ENCODE data around the gene RAB24.
A peak's percentile ranks its signal among the peaks of the same experiment; 100 is the strongest.
"Not testable (repeated sequence)": the region's sequence is repeated elsewhere in the genome, so short reads cannot be mapped to it uniquely, and the experiment has no call there.

RAB24 gene

GRCh38 chr5:177311723-177312648 is 8.5 kb upstream of the RAB24 start, which contains the start of gene MXD3:
MXD3 (minus strand) TSS chr5:177311898; CDS start chr5:177311830, 68 bp downstream.
- peak; percentile 83 for DNase-seq (ENCODE audit: low read depth)

- DNase-seq (ENCODE audit: low read depth) = no peak
Measured at GRCh38 chr5:177311392-177311722, 7.8 kb upstream of the RAB24 start.

GRCh38 chr5:177310757-177311391 is 7.4 kb upstream of the RAB24 start:
- no peak for DNase-seq (ENCODE audit: low read depth)

- DNase-seq (ENCODE audit: low read depth) = no peak
Measured at GRCh38 chr5:177310332-177310731, 6.8 kb upstream of the RAB24 start.

GRCh38 chr5:177309351-177310191 is 6.1 kb upstream of the RAB24 start:
- DNase-seq (ENCODE audit: low read depth) = no peak

GRCh38 chr5:177308740-177309139 is 5.2 kb upstream of the RAB24 start:
- DNase-seq (ENCODE audit: low read depth) = no peak

- DNase-seq (ENCODE audit: low read depth) = no peak
Measured at GRCh38 chr5:177307544-177308363, 4.2 kb upstream of the RAB24 start.

GRCh38 chr5:177306674-177307543 is 3.4 kb upstream of the RAB24 start:
- DNase-seq (ENCODE audit: low read depth) = no peak

- DNase-seq (ENCODE audit: low read depth) = not testable (repeated sequence)
Measured at GRCh38 chr5:177306103-177306640, 2.7 kb upstream of the RAB24 start.

- DNase-seq (ENCODE audit: low read depth) = no peak
Measured at GRCh38 chr5:177304392-177305119, 1.0 kb upstream of the RAB24 start.

- DNase-seq (ENCODE audit: low read depth) = no peak
Measured at GRCh38 chr5:177303925-177304391, 439 bp upstream of the RAB24 start.

- no peak for DNase-seq (ENCODE audit: low read depth)
Measured at GRCh38 chr5:177302354-177303110, 987 bp downstream of the RAB24 start.

GRCh38 chr5:177301503-177302165 is 1.9 kb downstream of the RAB24 start:
- no peak for DNase-seq (ENCODE audit: low read depth)

GRCh38 chr5:177300951-177301350 is 2.6 kb downstream of the RAB24 start:
- no peak for DNase-seq (ENCODE audit: low read depth)

GRCh38 chr5:177300236-177300880 is 3.2 kb downstream of the RAB24 start:
- DNase-seq (ENCODE audit: low read depth) = no peak

- no peak for DNase-seq (ENCODE audit: low read depth)
Measured at GRCh38 chr5:177299697-177300096, 3.8 kb downstream of the RAB24 start.

GRCh38 chr5:177297922-177298321 is 5.6 kb downstream of the RAB24 start:
- no peak for DNase-seq (ENCODE audit: low read depth)

GRCh38 chr5:177296581-177296980 is 6.9 kb downstream of the RAB24 start:
- no peak for DNase-seq (ENCODE audit: low read depth)
